Measurements from ENCODE around the gene ATF4. TPM values are rescaled to one million over a fixed set of nuclear protein-coding genes. Genes with fewer than 3 reads are reported as not detected.

ATF4 gene
- total and polyA plus RNA-seq, 2 of the 13 experiments (the other 11 are each of a cell fraction or from before 2014, with no cell fraction given): 486 to 1,297 TPM

- Histone ChIP-seq H3K4me3 (replicated peaks in 1 of 3; ENCODE audit: insufficient read depth in 1 of 3, low read depth in 2 of 3, low read length in 3 of 3) (no peak overlapping the region), H4K20me1 (ENCODE audit: insufficient read depth, low read length) (no peaks in the 10 kb centered on the region), H3K79me2 (ENCODE audit: insufficient read depth, low read length) (no peaks in the 10 kb centered on the region), H3K4me1 (ENCODE audit: insufficient read depth, low read length) (no peaks in the 10 kb centered on the region), H3K36me3 (replicated peaks in 1 of 2; ENCODE audit: control insufficient read depth in 1 of 2, insufficient read depth in 2 of 2, low read length in 2 of 2) (no peaks in the 10 kb centered on the region), H3K27me3 (ENCODE audit: control insufficient read depth in 1 of 2, insufficient read depth in 2 of 2, low read length in 2 of 2) (peaks cover 3 to 21% of the 10 kb centered on the region in 2 experiments; a peak in 4 of 5 replicates), H3K9me3 (ENCODE audit: low read length) (no peaks in the 10 kb centered on the region), H3K27ac (ENCODE audit: extremely low read length, insufficient read depth, low read length) (no peak overlapping the region), H3K9ac (ENCODE audit: insufficient read depth, low read depth, low read length) (no peak overlapping the region), H2AFZ (ENCODE audit: low read length) (no peak overlapping the region), H3K4me2 (ENCODE audit: low read depth, low read length) (no peak overlapping the region)
- FAIRE-seq (no peak), DNase-seq (ENCODE audit: low spot score) (no peak), ATAC-seq (no peak)
- ChIA-PET CTCF (ENCODE audit: low intra/inter-chr PET ratio, low total read pairs) (no interaction called here), POLR2A (no interaction called here)
- WGBS (ENCODE audit: low lambda C conversion rate): 1% methylated on average over 3 of the region's 3 CpGs
- BruUV-seq (replicated peaks): no TSS peak
- TF ChIP-seq ATF5 (CRISPR knock-in tag; IDR thresholded peaks at IDR 0.05; ENCODE audit: low read depth): no peak
- no peak for TF ChIP-seq ZBTB43 (CRISPR knock-in tag; conservative IDR thresholded peaks at IDR 0.05)
- no peak for TF ChIP-seq FOXA3 (CRISPR knock-in tag; IDR thresholded peaks at IDR 0.05)
- TF ChIP-seq ZSCAN29 (CRISPR knock-in tag; conservative IDR thresholded peaks at IDR 0.05): no peak
- TF ChIP-seq POLR2AphosphoS2 (IDR thresholded peaks at IDR 0.05; ENCODE audit: low read depth, low read length): no peak
- TF ChIP-seq ZFY (CRISPR knock-in tag; IDR thresholded peaks at IDR 0.05): no peak
- no peak for TF ChIP-seq ZNF674 (CRISPR knock-in tag; IDR thresholded peaks at IDR 0.05; ENCODE audit: low read depth)
- in situ Hi-C loops (cut with HindIII; ENCODE audit: extremely low pct_ligation_motif_present, low pct_unique_long_range_greater_than_20kb): no loop called here
- intact Hi-C loops (cut with micrococcal nuclease; ENCODE audit: unreplicated experiment): no loop called here
Observed at GRCh38 chr22:39570226-39570625, 49.9 kb downstream of the ATF4 start.

GRCh38 chr22:39570665-39571064 is 50.3 kb downstream of the ATF4 start, which contains the start of gene CACNA1I:
TSS of gene CACNA1I (plus strand) at chr22:39570753. CDS start at chr22:39570753, 0 bp downstream.
- no peaks in the 10 kb centered on the region for H4K20me1 ChIP-seq (ENCODE audit: insufficient read depth, low read length)
- H3K27ac ChIP-seq (ENCODE audit: extremely low read length, insufficient read depth, low read length): no peak within 1 kb of the TSS
- H3K4me1 ChIP-seq (ENCODE audit: insufficient read depth, low read length): no peaks in the 10 kb centered on the region
- DNase-seq (ENCODE audit: low spot score) (no peak), ATAC-seq (no peak), FAIRE-seq (no peak)
- H3K9ac ChIP-seq (ENCODE audit: insufficient read depth, low read depth, low read length): no peak within 1 kb of the TSS
- no peaks in the 10 kb centered on the region for H3K36me3 ChIP-seq (replicated peaks in 1 of 2; ENCODE audit: control insufficient read depth in 1 of 2, insufficient read depth in 2 of 2, low read length in 2 of 2)
- ChIA-PET POLR2A (no interaction called here), CTCF (ENCODE audit: low intra/inter-chr PET ratio, low total read pairs) (no interaction called here)
- 19% methylated on average over 11 of the region's 14 CpGs for WGBS (ENCODE audit: low lambda C conversion rate)
- H3K27me3 ChIP-seq (ENCODE audit: control insufficient read depth in 1 of 2, insufficient read depth in 2 of 2, low read length in 2 of 2): peaks cover 4 to 24% of the 10 kb centered on the region in 2 experiments; a peak in 4 of 5 replicates
- no peaks in the 10 kb centered on the region for H3K79me2 ChIP-seq (ENCODE audit: insufficient read depth, low read length)
- no peak within 1 kb of the TSS for H3K4me3 ChIP-seq (replicated peaks in 1 of 3; ENCODE audit: insufficient read depth in 1 of 3, low read depth in 2 of 3, low read length in 3 of 3)
- in situ Hi-C loops (cut with HindIII; ENCODE audit: extremely low pct_ligation_motif_present, low pct_unique_long_range_greater_than_20kb) (no loop called here), intact Hi-C loops (cut with micrococcal nuclease; ENCODE audit: unreplicated experiment) (no loop called here)
- no peaks in the 10 kb centered on the region for H3K9me3 ChIP-seq (ENCODE audit: low read length)
- BruUV-seq (replicated peaks): no TSS peak
- no peak within 1 kb of the TSS for H3K4me2 ChIP-seq (ENCODE audit: low read depth, low read length)
- TF ChIP-seq NONO (IDR thresholded peaks at IDR 0.05): no peak
- TF ChIP-seq NONO (CRISPR knock-in tag; conservative IDR thresholded peaks at IDR 0.05): no peak
- TF ChIP-seq PAXIP1 (CRISPR knock-in tag; conservative IDR thresholded peaks at IDR 0.05): no peak
- H2AFZ ChIP-seq (ENCODE audit: low read length): no peak within 1 kb of the TSS

Measured in HepG2 (cell line).